ENCODE results near the gene ZNF837.

ZNF837 gene

DNA sequence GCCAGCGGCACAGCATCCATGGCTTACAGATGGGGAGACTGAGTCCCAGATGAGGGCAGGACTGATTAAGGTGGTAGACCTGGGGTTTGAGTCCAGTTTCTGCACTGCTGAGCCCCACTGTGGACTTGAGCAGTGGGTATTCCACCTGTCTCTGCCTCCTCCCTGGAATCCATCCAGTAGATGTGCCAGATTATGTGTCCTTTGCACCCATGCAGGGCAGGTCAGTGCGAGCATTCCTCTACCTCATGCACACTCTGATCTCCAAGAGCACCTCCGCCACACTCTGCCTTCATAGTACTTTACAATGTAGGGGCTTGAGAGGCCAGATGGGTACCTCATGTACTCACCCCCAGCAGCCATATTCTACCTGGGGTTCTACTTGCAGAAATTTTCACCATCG lies 44.0 kb downstream of the ZNF837 start:
- DNase-seq (ENCODE audit: low read depth, low spot score): no peak
- ChIA-PET CTCF (interaction anchor here (1.2 kb wide), 1 partner anchor 10 kb away, joined by 3 read pairs; the partner anchor contains the start of gene ZSCAN22), POLR2A (no interaction called here)

DNA sequence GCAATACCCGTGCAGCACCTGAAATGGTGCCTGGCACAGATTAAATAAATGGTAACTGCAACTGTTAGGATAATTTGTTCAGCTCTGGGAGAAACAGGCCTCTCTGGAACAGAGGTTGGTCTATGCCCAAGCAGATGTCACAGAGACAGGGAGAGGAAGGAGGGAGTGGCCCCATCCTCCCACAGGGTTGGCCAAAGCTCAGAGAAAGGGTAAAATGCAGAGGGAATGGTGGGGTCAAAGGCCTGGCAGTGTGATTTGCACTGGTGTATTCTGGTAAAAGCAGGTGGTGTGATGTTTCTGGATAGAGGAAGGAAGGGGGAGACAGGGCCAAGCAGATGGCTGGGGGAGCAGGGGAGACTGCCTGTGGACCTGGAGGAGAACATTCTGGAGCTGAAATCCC lies 44.6 kb downstream of the ZNF837 start:
- no peak for DNase-seq (ENCODE audit: low read depth, low spot score)
- POLR2A ChIA-PET: no interaction called here
- H3K4me3 ChIP-seq (ENCODE audit: low read depth, low read length): no peak overlapping the region
- TF ChIP-seq, protein P1, sequence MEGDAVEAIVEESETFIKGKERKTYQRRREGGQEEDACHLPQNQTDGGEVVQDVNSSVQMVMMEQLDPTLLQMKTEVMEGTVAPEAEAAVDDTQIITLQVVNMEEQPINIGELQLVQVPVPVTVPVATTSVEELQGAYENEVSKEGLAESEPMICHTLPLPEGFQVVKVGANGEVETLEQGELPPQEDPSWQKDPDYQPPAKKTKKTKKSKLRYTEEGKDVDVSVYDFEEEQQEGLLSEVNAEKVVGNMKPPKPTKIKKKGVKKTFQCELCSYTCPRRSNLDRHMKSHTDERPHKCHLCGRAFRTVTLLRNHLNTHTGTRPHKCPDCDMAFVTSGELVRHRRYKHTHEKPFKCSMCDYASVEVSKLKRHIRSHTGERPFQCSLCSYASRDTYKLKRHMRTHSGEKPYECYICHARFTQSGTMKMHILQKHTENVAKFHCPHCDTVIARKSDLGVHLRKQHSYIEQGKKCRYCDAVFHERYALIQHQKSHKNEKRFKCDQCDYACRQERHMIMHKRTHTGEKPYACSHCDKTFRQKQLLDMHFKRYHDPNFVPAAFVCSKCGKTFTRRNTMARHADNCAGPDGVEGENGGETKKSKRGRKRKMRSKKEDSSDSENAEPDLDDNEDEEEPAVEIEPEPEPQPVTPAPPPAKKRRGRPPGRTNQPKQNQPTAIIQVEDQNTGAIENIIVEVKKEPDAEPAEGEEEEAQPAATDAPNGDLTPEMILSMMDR (IDR thresholded peaks at IDR 0.05; ENCODE audit: insufficient read depth, low read length, missing control alignments): no peak
- CTCF ChIA-PET: interaction anchor here (1.2 kb wide), 1 partner anchor 10 kb away, joined by 3 read pairs; the partner anchor contains the start of gene ZSCAN22

More for the DNA sequence above, 44.0 kb downstream of the ZNF837 start:
- H3K4me3 ChIP-seq (ENCODE audit: low read depth, low read length): no peak overlapping the region
- TF ChIP-seq, protein P1 (IDR thresholded peaks at IDR 0.05; ENCODE audit: insufficient read depth, low read length, missing control alignments): no peak

DNA sequence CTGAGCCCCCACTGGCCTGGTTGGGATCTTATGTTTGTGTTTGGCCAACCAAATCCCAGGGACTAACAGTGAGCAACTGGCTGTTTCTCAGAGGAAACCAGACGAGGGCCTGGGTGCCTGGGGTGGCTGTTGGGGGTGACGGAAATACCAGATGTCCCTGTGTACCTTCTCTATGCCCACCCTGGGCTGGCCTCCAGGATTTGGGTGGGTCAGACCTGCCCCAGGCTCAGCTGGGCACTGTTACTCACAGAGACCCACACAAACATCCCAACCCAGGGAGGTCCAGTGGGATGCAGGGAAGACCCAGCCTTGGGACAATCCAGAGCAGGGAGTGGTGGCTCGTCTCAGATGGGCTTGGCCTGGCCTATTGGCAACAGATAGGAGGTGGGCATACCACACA lies 45.2 kb downstream of the ZNF837 start:
- no peak overlapping the region for H3K4me3 ChIP-seq (ENCODE audit: low read depth, low read length)
- ChIA-PET CTCF (interaction anchor here (1.2 kb wide), 1 partner anchor 9 kb away, joined by 3 read pairs; the partner anchor contains the start of gene ZSCAN22), POLR2A (interaction anchor here (1.0 kb wide), 1 partner anchor 12 kb away, joined by 6 read pairs; no protein-coding TSS in a partner anchor)
- no peak for DNase-seq (ENCODE audit: low read depth, low spot score)
- TF ChIP-seq, protein P1 (IDR thresholded peaks at IDR 0.05; ENCODE audit: insufficient read depth, low read length, missing control alignments): no peak

DNA sequence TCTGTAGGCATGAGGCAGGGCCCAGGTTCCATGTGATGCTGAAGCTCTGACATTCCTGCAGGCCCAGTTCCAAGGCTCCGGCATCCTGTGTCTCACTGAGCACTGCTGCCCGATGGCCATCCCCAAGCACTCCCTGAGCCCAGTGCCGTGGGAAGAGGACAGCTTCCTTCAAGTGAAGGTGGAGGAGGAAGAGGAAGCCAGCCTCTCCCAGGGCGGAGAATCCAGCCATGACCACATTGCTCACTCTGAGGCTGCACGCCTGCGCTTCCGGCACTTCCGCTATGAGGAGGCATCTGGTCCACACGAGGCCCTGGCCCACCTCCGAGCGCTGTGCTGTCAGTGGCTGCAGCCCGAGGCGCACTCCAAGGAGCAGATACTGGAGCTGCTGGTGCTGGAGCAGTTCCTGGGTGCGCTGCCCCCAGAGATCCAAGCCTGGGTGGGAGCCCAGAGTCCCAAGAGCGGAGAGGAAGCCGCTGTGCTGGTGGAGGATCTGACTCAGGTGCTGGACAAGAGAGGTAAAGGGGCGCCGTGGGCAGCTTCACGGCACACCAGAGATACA lies 46.1 kb downstream of the ZNF837 start:
- CTCF ChIA-PET: no interaction called here
- no peak overlapping the region for H3K4me3 ChIP-seq (ENCODE audit: low read depth, low read length)
- TF ChIP-seq, protein P1 (IDR thresholded peaks at IDR 0.05; ENCODE audit: insufficient read depth, low read length, missing control alignments): no peak
- POLR2A ChIA-PET: interaction anchor here (1.0 to 1.2 kb wide), 2 partner anchors 11 to 12 kb away, joined by 3 to 6 read pairs; no protein-coding TSS in a partner anchor
- DNase-seq (ENCODE audit: low read depth, low spot score): no peak

DNA sequence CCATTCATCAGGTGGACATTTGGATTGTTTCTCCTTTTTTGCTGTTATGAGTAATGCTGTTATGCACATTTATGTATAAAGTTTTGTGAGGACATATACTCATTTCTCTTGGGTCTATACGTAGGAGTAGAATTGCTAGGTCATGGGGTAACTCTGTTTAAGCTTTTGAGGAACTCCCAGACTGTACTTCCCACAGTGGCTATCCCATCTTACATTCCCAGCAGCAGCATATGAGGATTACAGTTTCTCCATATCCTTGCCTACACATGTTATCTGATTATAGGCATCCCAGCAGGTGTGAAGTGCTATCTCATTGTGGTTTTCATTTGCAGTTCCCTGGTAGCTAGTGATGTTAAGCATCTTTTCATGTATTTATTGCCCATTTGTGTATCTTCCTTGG lies 48.1 kb downstream of the ZNF837 start:
- ChIA-PET CTCF (no interaction called here), POLR2A (no interaction called here)
- TF ChIP-seq, protein P1 (IDR thresholded peaks at IDR 0.05; ENCODE audit: insufficient read depth, low read length, missing control alignments): no peak
- H3K4me3 ChIP-seq (ENCODE audit: low read depth, low read length): no peak overlapping the region
- no peak for DNase-seq (ENCODE audit: low read depth, low spot score)

DNA sequence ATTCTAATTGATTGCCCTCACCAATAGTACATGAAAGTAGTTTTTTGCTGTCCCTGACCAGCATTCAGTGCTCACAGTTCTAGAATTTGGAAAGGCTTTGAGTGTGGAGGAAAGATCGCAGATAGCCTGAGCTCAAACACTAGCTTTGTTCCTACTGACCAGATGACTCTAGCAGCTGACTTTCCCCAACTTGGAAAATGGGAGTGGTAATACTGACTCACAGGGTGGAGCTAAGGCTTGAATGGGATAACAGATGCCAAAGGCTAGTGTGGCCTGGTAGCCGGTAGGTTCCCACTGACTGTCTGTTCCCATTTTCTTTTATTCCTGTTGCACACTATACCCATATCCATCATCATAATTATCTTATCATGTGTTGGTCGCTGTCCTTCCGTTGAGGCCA lies 50.4 kb downstream of the ZNF837 start:
- DNase-seq (ENCODE audit: low read depth, low spot score): no peak
- POLR2A ChIA-PET: interaction anchor here (0.6 to 1.2 kb wide), 2 partner anchors 17 to 40 kb away, joined by 4 to 9 read pairs; no protein-coding TSS in a partner anchor
- TF ChIP-seq, protein P1 (IDR thresholded peaks at IDR 0.05; ENCODE audit: insufficient read depth, low read length, missing control alignments): no peak
- CTCF ChIA-PET: no interaction called here
- H3K4me3 ChIP-seq (ENCODE audit: low read depth, low read length): no peak overlapping the region
